LNCaP clone FGC (cell line): ENCODE measurements around the gene WBP4.
"Not testable (repeated sequence)": the region's sequence is repeated elsewhere in the genome, so short reads cannot be mapped to it uniquely, and the experiment has no call there.

Experiments used
- DNase-seq: peaks from one replicate; pipeline ENCODE4 v3.0.0-alpha.2; 2011; ENCODE audit warnings: low read depth
- H3K4me3 ChIP-seq: 2 replicates; pipeline ENCODE4 v1.5.1; 2011; ENCODE audit warnings: mild to moderate bottlenecking, low read depth, low read length, control low read depth
- CTCF ChIP-seq: IDR thresholded peaks from 2 replicates; pipeline ENCODE4 v1.5.1; 2012; ENCODE audit warnings: mild to moderate bottlenecking; ENCODE audit not compliant: control insufficient read depth, insufficient read depth; ENCODE audit errors: extremely low read depth

Gene WBP4

GRCh38 chr13:41029629-41030028 lies 31.7 kb upstream of the WBP4 start:
- DNase-seq = no peak
- TF ChIP-seq CTCF = no peak
- H3K4me3 ChIP-seq = no peak overlapping the region

- no peak for DNase-seq
- no peak for TF ChIP-seq CTCF
- no peak overlapping the region for H3K4me3 ChIP-seq
Observed at GRCh38 chr13:41032691-41033376, 28.5 kb upstream of the WBP4 start.

GRCh38 chr13:41034382-41034781 lies 26.9 kb upstream of the WBP4 start:
- no peak for DNase-seq
- no peak overlapping the region for H3K4me3 ChIP-seq
- TF ChIP-seq CTCF = no peak

DNA sequence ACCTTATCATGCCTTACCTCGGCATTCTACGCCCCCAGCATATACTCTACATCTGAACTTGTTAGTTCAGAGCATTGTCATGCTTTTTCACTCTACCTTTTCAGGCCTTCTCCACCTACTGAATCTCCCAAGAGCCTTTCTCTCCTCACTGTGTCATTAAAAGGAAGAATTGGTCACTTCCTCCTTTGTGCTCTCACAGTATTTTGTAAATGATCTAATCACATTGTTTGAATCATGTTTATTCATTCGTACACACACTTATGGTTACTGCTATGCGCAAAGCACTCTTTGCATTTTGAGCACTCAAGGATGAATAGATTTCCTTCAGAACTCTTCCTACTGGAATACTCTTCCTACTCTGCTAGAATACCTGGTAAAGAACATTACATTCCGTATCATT lies 26.4 kb upstream of the WBP4 start:
- no peak overlapping the region for H3K4me3 ChIP-seq
- no peak for TF ChIP-seq CTCF
- DNase-seq = no peak

- DNase-seq = not testable (repeated sequence)
Observed at GRCh38 chr13:41036557-41036956, 24.8 kb upstream of the WBP4 start.

DNA sequence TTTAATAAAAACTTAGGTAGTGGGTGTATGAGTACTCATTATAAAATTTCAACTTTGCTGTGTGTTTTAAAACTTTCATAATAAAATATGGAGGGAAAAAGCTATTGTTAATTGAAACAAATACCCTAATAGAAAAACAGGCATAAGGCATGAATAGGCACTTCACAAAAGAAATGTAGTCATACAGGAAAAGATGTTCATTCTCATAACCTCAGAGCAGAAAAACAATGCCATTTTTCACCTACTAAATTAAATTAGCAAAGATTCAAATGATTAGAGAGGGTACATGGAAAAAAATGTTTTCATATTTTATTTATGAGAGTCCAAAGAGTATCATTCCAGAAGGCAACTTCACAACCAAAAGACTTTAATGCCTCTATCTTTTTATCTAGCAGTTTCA lies 21.6 kb upstream of the WBP4 start:
- TF ChIP-seq CTCF = no peak
- DNase-seq = no peak
- no peak overlapping the region for H3K4me3 ChIP-seq

More at GRCh38 chr13:41036557-41036956, 24.8 kb upstream of the WBP4 start:
- not testable (repeated sequence) for H3K4me3 ChIP-seq

DNA sequence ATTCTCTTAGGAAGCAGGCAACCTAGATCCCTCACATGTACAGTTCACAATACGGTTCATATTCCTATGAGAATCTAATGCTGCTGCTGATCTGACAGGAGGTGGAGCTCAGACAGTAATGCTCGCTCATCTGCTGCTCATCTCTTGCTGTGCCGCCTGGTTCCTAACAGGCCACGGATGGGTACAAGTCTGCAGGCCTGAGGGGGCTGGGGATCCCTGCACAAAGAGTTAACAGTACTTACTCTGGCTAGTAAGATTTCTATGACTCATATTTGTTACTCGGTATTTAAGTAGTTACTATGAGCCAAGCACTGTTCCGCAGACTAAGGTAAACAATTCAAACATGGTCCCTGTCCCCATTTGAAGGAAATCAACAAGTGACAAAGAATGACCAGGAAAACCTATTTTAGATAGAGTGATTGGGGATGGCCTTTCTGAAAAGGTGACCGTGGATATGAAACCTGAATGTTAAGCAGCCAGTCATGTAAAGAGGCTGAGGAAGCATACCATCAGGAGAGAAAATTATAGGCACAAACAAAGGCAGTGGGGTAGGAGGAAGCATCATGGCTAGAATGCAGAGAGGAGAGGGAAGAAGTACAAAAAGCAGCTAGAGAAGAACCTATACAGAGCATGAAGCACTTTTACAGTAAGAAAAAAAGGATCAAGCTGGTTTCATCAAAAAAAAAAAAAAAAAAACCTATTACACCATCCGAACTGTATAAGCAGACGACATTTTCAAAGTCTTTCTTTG lies 20.6 kb upstream of the WBP4 start:
- no peak overlapping the region for H3K4me3 ChIP-seq
- no peak for TF ChIP-seq CTCF
- no peak for DNase-seq

DNA sequence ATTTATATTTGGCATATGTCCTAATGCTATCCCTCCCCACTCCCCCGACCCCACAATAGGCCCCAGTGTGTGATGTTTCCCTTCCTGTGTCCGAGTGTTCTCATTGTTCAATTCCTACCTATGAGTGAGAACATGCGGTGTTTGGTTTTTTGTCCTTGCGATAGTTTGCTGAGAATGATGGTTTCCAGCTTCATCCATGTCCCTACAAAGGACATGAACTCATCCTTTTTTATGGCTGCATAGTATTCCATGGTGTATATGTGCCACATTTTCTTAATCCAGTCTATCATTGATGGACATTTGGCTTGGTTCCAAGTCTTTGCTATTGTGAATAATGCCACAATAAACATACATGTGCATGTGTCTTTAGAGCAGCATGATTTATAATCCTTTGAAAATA lies 18.9 kb upstream of the WBP4 start:
- not testable (repeated sequence) for DNase-seq, H3K4me3 ChIP-seq
